AG08396 (cell line): ENCODE data around the gene TMIE.

ENCODE experiments used
- DNase-seq: peaks from one replicate; pipeline ENCODE4 v3.0.0; 2012; ENCODE audit warnings: low spot score, mixed read lengths

The TMIE gene

DNA sequence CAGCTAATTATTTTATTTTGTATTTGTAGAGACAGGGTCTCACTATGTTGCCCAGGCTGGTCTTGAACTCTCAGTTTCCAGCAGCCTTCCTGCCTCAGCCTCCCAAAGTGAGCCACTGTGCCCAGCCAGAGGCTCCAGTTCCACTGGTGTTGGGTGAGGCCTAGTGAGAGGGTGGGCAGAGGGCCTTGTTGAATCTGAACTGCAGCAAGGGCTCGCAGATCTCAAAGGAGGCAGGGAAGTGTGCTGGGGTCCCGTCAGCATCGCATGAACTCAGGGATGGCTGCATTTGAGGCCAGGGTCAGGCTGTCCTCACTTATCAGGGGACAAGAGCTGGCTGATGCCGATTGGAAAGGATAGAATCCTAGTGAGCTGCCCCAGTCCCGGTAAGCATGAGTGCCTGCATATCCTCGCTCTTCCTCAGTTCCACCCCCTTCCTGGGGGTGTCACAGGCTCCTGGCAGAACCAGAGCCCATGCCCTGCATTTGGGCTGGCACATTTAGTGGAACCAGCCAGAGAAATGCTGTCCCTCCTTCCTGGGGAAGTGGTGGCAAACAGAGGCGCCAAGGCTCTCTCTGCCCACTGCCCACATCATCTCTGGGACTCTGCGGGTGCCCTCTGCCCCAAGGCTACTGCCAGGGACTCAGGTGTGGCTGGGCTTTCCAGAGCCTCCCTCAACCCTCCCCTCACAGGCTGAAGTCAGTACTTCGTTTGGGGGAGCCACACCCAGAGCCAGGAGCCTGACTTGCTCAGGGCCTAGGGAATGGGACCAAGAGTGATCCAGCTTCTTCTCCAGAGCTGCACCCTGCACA, 31.8 kb upstream of the TMIE start:
- DNase-seq: peak; percentile 4

DNA sequence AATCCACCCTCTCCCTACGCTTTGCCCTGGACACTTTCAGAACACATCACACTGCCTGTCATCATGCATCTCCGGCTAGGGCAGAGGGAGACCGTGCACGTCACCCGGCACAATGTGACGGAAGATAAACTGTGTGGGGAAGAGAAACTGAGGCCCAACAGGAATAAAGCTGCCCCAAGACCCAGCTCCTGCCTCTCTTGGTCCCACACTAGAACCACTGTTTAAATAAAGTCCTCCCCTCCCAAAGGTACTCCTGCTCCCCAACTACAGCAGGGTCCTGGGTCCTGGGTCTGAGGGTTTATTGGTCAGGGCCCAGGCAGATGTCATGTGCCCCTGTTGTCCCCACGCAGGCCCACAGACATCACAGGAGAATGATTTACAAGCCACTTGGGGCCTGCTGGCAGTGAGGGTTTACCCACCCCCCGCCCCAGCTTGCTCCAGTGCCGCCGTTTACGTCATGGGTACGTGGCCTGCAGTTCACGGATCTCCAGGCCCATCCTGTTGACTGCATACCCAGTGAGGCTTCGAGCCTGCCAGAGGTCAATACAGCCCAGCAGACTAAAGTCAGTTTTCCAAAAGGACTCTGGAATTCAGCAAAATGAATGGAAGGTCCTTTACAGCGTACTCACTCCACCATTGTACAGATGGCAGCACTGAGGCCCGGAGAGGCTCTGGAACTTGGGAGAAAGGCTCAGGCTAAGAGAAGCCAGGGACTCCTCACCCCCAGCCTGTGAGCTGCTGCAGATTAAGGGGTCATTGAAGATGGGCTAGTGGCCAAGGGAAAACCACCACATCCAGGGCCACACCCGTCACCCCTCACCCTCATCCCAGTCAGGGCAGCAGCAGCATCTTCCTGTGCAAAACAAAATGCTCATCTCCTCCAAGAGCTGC, 30.9 kb upstream of the TMIE start:
- DNase-seq: no peak

DNA sequence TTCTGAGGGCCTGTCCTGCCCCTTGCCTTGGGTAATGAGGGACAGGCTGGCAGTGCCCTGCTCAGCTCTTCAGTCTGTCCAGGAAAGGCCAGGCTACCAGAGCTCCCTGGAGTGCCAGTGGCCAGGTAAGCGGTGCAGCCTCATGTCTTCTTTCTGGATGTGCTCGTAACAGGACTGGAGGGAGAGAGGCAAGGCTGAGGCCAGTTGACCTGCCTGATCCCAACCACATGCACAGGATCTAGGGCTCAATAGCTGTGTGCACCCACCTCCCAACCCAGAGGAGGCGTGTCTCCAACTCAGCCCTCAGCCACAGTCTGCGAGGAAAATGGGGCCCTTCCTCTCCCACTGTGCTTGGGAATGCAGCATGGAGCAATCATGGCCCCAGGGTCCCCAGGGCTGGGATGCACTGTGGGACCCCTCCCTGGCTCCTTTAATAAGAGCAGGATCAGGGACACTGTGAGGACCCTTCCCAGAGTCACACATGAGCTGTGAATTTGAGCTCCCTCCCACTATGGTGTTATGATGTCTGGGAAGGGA, 30.2 kb upstream of the TMIE start:
- peak; percentile 3 for DNase-seq

DNA sequence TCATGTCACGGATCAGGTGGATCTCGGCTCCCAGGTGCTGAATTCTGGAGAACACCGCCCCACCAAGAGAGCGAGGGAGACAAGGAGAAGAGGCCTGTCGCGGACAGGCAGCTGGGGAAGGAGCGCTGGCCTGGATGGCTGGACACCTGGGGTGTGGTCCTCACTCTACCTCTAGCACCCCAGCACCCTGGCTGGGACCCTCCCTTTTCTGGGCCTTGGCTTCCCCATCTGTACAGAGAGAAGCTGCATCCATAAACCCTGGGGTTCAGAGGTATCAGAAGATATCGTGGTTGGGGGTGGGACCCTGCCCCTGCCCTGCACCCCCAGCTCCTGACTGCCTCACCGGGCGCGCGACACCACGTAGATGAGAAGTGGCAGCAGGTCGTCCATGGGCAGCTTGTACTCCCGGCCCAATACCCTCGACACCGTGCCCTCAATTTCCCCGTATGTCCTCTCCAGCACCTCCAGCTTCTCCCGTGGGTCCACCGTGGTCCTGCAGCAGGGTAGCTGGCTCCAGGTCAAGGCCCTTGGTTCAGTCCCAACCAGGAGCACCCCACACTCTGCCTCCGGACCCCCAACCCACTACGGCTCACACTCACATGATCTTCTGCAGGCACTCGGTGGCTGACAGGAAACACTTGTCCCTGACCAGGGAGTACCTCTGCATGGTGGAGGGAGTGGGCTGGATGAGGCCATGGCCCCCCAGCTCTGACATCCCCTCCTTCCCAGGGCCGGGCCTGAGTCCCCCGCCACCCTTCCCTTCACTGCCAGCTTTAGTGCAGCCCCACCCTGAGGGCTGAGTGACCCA, 29.4 kb upstream of the TMIE start:
- no peak for DNase-seq

DNA sequence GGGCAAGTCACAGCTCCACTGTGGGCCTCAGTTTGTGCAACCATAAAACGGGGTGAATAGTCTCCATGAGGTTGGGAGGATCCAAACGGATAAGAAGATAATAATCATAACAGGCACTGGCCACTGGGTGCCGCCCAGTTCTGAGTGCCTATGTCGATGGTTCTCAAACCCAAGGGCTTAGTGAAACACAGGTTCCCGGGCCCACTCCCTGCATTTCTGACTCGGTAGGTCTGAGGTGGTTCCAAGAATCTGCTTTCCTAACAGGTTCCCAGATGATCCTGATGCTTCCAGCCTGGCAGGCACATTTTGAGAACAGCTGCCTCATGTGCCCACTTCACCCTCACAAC, 28.9 kb upstream of the TMIE start:
- DNase-seq: no peak

DNA sequence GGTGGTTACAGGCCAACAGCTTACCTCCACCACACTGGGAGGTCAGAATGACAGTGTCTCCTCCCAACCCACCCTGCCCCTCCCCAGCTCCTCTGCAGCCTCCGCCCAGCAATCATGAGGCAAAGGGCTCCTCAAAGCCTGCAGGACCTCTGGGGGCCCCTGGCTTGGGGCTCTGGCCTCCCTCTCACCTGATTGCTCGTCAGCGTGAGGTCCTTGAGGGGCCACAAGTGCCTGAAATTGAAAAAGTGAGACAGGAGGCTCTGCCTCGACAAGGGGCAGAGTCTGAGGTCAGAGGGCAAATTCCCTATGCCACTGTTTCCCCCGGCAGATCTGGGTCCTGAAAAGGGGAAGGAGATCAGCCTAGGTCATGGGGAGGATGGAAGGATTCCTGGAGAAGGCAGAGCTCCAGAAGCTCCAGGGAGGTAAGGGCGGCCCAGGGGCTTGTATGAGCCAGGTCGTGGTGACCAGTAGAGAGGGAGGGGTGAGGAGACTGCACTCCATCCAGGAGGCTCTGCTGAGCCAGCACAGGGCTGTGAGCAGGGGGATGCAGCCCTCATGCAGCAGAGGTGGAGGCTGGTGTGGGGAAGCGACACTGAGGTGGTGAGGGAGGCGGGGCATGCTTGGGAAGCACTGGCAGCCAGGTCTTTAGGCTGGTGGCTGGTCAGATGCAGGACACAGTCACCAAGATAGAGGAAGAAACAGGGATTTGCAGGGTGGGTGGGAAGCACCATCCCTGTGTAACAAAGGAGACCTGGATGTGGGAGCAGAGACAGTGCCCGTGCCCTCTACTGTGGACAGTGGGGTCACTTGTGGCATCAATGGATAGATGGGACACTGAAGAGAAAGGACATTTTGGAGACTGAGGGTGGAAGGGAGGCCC, 27.8 kb upstream of the TMIE start:
- DNase-seq: no peak

DNA sequence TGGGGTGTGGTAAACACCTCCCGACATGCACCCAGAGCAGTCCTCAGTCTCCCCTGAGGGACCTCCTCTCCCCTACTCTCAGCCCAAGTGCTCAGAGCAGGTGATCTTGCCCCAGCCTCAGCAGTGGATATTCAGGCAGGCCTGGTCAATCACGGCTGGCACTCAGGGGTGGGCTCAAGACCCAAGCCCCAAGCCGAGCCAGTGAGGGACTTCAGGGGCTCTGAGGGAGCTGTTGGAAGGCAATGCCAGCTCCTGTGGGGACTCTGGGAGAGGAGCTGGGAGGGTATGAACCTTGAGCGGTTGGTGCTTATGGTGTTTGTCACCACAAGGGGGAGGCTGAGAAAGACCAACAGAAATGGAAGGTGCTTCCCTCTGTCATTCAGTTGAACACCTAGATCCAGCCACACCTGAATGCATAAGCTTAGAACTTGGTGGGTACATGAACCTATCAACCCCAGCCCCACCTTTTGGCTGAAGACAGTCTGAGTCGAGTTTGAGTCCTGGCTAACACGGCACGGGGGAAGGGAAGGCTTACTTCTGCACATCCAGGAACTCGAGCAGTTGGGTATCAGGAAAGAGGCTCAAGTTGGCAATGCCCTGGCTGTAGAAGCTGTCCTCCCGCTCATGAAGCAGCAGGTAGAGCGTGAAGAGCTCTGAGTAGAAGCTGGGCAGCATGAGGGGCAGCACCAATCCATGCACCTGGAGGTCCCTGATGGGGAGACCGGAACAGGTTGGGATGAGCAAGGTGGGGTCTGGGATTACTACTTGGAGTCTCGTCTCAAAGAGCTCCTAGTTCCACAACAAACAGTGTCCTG, 27.0 kb upstream of the TMIE start:
- DNase-seq: no peak

DNA sequence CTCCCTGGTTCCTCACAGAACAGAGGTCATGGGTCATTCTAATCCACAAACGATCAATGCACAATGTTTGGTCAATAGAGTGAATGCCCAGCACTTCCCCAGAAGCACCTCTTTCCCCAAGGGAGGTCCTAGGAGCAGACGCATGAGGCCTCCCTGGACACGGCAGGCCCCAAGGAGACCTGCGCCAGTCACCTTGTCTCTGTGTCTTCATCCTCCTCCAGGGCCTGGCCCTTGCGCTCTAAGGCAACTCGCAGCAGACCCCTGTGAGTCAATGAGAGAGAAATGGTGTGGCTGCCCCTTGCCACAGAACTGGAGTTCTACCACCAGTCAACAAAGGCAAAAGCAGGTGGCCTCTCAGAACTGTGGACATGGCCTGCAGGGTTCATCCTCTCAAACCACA, 25.8 kb upstream of the TMIE start:
- DNase-seq: no peak

- peak; percentile 66 for DNase-seq
Measured at GRCh38 chr3:46675843-46676567, 25.2 kb upstream of the TMIE start.

- DNase-seq: no peak
Measured at GRCh38 chr3:46676601-46677410, 24.4 kb upstream of the TMIE start.

- peak; percentile 60 for DNase-seq
Measured at GRCh38 chr3:46677411-46677726, 23.8 kb upstream of the TMIE start.

GRCh38 chr3:46678280-46678679, 22.9 kb upstream of the TMIE start:
- DNase-seq: no peak

GRCh38 chr3:46679681-46680080, 21.5 kb upstream of the TMIE start:
- DNase-seq: no peak

DNA sequence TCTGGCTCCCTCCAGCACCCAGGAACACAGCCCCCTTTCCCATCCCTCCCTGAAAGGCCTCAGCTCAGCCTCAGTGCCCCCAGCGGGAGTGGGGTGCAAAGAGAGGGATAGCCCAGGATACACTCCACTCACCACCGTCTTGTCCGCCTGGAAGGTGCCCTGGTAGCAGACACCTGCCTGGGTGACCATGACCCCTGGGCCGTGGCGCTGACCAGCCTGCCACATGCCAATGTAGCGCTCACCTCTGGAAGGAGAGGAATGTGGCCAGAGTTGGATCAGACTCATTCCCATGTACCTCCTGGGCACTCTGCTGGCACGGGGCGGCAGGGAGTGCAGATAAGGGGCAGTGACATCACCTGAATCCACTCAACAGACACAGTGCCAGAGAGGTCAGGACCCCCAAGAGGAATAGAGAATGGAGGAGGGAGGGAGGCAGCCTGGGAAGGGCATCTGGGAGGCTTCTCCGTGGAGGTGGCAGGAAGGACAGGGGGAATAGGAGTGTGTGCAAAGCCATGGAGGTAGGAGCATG, 20.8 kb upstream of the TMIE start:
- DNase-seq: no peak

- DNase-seq: no peak
Measured at GRCh38 chr3:46681387-46681786, 19.8 kb upstream of the TMIE start.

DNA sequence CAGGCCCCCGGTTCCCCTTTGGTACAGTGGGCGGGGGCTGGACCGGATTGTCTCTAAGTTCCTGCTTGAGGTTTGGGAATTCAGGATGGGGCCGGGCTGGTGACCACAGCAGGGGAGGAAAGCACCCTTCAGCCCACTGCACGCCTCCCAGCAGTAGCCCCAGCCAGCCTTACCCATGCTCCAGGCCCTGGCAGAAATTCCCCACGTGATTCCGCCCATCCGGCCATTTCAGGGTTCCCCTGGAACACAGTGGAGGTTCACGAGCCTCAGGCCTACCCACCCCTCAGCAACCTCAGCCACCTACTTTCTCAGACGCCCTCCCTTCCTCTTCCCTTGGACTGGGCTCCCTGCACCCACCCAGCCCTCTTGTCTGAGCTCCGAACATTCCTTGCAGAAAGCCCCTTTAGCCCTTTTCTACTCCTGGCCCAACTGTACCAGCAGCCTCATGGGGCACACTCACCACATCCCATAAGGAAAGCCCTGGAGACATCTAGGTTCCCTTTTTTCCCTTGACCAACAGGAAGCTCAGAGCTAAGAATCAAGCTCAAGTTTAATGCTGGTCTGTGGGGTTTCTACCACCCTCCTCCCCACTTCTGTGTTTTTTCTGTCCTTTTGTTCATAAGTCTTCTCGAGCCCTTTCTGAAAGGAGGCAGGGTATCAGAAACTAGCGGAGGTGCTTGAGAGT, 19.2 kb upstream of the TMIE start:
- no peak for DNase-seq

DNA sequence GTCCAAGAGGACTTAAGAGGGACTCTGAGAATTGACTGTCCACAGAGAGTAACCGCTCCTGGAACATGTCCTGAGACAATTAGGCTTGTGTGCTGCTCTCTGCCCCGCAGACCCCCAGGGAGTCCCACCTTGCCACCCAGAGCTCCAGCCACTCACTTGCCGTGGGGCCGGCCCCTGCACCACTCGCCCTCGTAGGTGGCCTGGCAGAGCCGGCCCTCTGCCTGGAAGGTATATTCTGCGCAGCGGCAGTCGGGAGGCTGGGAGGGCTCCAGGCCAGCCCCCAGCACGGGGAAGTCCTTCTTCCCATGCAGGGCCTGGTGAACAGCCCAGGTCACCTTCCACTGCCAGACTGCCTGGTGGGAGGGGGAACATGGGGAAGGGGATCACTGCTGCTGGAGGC, 18.2 kb upstream of the TMIE start:
- DNase-seq: no peak

DNA sequence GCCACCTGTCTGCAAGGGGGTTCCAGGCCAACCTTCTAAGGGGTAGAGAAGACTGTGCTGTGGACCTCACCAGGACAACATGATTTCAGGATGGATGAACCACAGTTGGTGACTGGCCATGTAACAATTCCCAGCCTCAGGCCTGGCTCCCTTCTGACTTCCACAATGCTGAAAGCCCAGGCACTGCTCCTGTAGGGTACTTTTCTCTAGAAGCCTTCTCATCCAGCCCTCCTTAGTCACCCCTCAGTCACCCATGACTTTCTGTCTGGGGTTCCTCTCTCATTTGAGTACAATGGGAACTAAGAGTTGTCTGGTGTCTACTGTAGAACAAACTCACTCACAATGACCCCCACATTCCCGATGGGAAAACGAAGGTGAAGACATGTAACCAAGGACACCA, 16.3 kb upstream of the TMIE start:
- no peak for DNase-seq
